ENCODE data around the gene CRYBG1. TPM values are rescaled to one million over a fixed set of nuclear protein-coding genes. Genes with fewer than 3 reads are reported as not detected.

The CRYBG1 gene
- total RNA-seq, 1 experiment from 2014 or later: 5.7 TPM

- Mint-ChIP-seq H3K9me3 (no peaks in the 10 kb centered on the region), H3K4me1 (peaks cover 6 to 7% of the 10 kb centered on the region in 2 experiments; a peak in 3 of 4 replicates), H3K27ac (no peak overlapping the region), H3K36me3 (ENCODE audit: insufficient read depth in 1 of 3, low read depth in 3 of 3) (no peaks in the 10 kb centered on the region), H3K27me3 (ENCODE audit: low read depth) (no peaks in the 10 kb centered on the region), H3K4me3 (no peak overlapping the region)
- no peak overlapping the region for H3K18ac ChIP-seq (ENCODE audit: insufficient read length, low read depth, low read length)
- H4K20me1 ChIP-seq (ENCODE audit: control insufficient read depth, insufficient read depth, insufficient read length): no peaks in the 10 kb centered on the region
- no peak overlapping the region for H2BK20ac ChIP-seq (ENCODE audit: low read depth, low read length, poor library complexity, severe bottlenecking)
- H4K5ac ChIP-seq (ENCODE audit: insufficient read length, low read depth, low read length): no peak overlapping the region
- no peaks in the 10 kb centered on the region for H3K79me1 ChIP-seq (ENCODE audit: insufficient read depth, low read depth, low read length, poor library complexity, severe bottlenecking)
- no peak overlapping the region for H2BK5ac ChIP-seq (ENCODE audit: insufficient read length, low read length)
- no peaks in the 10 kb centered on the region for H3K9me3 ChIP-seq (ENCODE audit: control insufficient read depth, low read depth, low read length)
- H3K23ac ChIP-seq (ENCODE audit: insufficient read length, low read depth, low read length): no peak overlapping the region
- no peak overlapping the region for H4K8ac ChIP-seq (replicated peaks; ENCODE audit: insufficient read length, low read depth, low read length)
- H3K4me2 ChIP-seq (ENCODE audit: insufficient read depth, insufficient read length, low read length): no peak overlapping the region
- no peak overlapping the region for H3T11ph ChIP-seq (ENCODE audit: low read length)
- no peak for TF ChIP-seq CTCF (conservative IDR thresholded peaks at IDR 0.05)
- no peaks in the 10 kb centered on the region for H3K27me3 ChIP-seq (ENCODE audit: insufficient read depth, low read length)
- no peak overlapping the region for H3K27ac ChIP-seq (ENCODE audit: insufficient read length, low read depth, low read length)
- H4K91ac ChIP-seq (ENCODE audit: insufficient read length, low read depth, low read length): no peak overlapping the region
- H2AK5ac ChIP-seq (ENCODE audit: insufficient read length, low read length): no peak overlapping the region
- no peak overlapping the region for H3K56ac ChIP-seq (ENCODE audit: insufficient read length, low read depth, low read length)
- no peak overlapping the region for H3K9ac ChIP-seq (ENCODE audit: extremely low read depth, insufficient read length, low read length)
- H2AFZ ChIP-seq (ENCODE audit: low read length): no peak overlapping the region
- DNase-seq: no peak
- no peak overlapping the region for H3K14ac ChIP-seq (ENCODE audit: insufficient read depth, low read length)
- H3K4me1 ChIP-seq (ENCODE audit: insufficient read depth, low read length): no peaks in the 10 kb centered on the region; the same call in 1 of the 2 replicates
- no peak overlapping the region for H2BK12ac ChIP-seq (ENCODE audit: insufficient read length, low read depth, low read length)
- no peaks in the 10 kb centered on the region for H3K79me2 ChIP-seq (ENCODE audit: insufficient read depth, low read length)
- no peaks in the 10 kb centered on the region for H3K23me2 ChIP-seq (ENCODE audit: insufficient read length, low read depth, low read length, poor library complexity, severe bottlenecking)
- no peak overlapping the region for H2BK120ac ChIP-seq (ENCODE audit: low read depth, low read length, poor library complexity, severe bottlenecking)
- no peak overlapping the region for H2BK15ac ChIP-seq (ENCODE audit: low read depth, low read length)
- WGBS (ENCODE audit: extremely low coverage, insufficient read length, low lambda C conversion rate): no CpG with 5 or more reads among the region's 1 CpG
- H3K4ac ChIP-seq (ENCODE audit: low read depth, low read length): no peak overlapping the region
Observed at GRCh38 chr6:106525882-106526275, 165.4 kb downstream of the CRYBG1 start.
